Caco-2 (cell line): ENCODE data around the gene YARS1. TPM values are rescaled to one million over a fixed set of nuclear protein-coding genes. Genes with fewer than 3 reads are reported as not detected.
A peak's percentile ranks its signal among the peaks of the same experiment; 100 is the strongest.

ENCODE experiments used
- BruUV-seq: library from RNA; stranded (reverse); fragments of 400-500 nt; replicated peaks from 2 replicates; lab custom pipeline; 2021; lab: Mats Ljungman, UMichigan
- CTCF ChIA-PET: fragments of 300-600 bp; sonication (Branson Sonifier 250); formaldehyde crosslinking; loops from one replicate; lab custom pipeline; 2022; ENCODE audit warnings: antibody characterized with exemption; lab: Charles Lee
- POLR2A ChIA-PET: fragments of 300-600 bp; sonication (Branson Sonifier 250); formaldehyde crosslinking; loops from one replicate; lab custom pipeline; 2022; ENCODE audit warnings: antibody characterized with exemption; lab: Charles Lee
- DNase-seq, 2 experiments: peaks; one replicate each; pipeline versions ENCODE4 v3.0.0 to v3.0.0-alpha.2; 2020 to 2022
- H3K27me3 ChIP-seq: replicated peaks from 2 replicates; pipeline ENCODE4 v1.6.0; 2011; ENCODE audit warnings: low read length; ENCODE audit not compliant: control insufficient read depth, insufficient read depth
- H3K36me3 ChIP-seq: 2 replicates; pipeline ENCODE4 v1.5.1; 2011; ENCODE audit warnings: low read length; ENCODE audit not compliant: control insufficient read depth, insufficient read depth
- H3K4me1 ChIP-seq: fragments of 250-450 bp; sonication (Bioruptor Pico); 2 replicates; pipeline ENCODE4 v1.5.1; 2020; ENCODE audit warnings: mild to moderate bottlenecking
- H3K4me3 ChIP-seq: 2 replicates; pipeline ENCODE4 v1.5.1; 2011; ENCODE audit warnings: low read depth, mild to moderate bottlenecking, control low read depth, low read length
- H3K9me3 ChIP-seq: fragments of 250-450 bp; sonication (Bioruptor Pico); 2 replicates; pipeline ENCODE4 v1.5.1; 2020; ENCODE audit warnings: mild to moderate bottlenecking, moderate library complexity
- H3K27ac Mint-ChIP-seq: one replicate; pipeline ENCODE4 v1.8.0; 2022; ENCODE audit warnings: mixed read lengths; ENCODE audit not compliant: unreplicated experiment
- H3K27me3 Mint-ChIP-seq: one replicate; pipeline ENCODE4 v1.8.0; 2022; ENCODE audit warnings: mixed read lengths; ENCODE audit not compliant: insufficient read depth, unreplicated experiment
- H3K36me3 Mint-ChIP-seq: one replicate; pipeline ENCODE4 v1.8.0; 2022; ENCODE audit warnings: mild to moderate bottlenecking, mixed read lengths; ENCODE audit not compliant: insufficient read depth, unreplicated experiment
- H3K4me1 Mint-ChIP-seq: one replicate; pipeline ENCODE4 v1.8.0; 2022; ENCODE audit warnings: low read depth, mixed read lengths; ENCODE audit not compliant: unreplicated experiment
- H3K4me3 Mint-ChIP-seq: one replicate; pipeline ENCODE4 v1.8.0; 2022; ENCODE audit warnings: mild to moderate bottlenecking, moderate library complexity, mixed read lengths; ENCODE audit not compliant: unreplicated experiment
- H3K9me3 Mint-ChIP-seq: one replicate; pipeline ENCODE4 v1.8.0; 2022; ENCODE audit warnings: mixed read lengths; ENCODE audit not compliant: unreplicated experiment
- CTCF ChIP-seq, 2 experiments: fragments of 200-600 bp in 1 of 2; IDR thresholded peaks; 1 replicate in 1 of 2; 2 replicates in 1 of 2; pipeline versions ENCODE4 v1.5.1 to v1.8.0; 2011 to 2022; ENCODE audit warnings: antibody characterized with exemption in 1 of 2, control low read depth in 1 of 2, inconsistent platforms in 1 of 2, low read depth in 1 of 2, low read length in 1 of 2, mild to moderate bottlenecking in 1 of 2, moderate library complexity in 1 of 2; ENCODE audit not compliant: insufficient read depth in 1 of 2, severe bottlenecking in 1 of 2, unreplicated experiment in 1 of 2
- intact Hi-C: fragments of 100-400 bp; cut with micrococcal nuclease; formaldehyde crosslinking; loops from one replicate; pipeline ENCODE4 v1.10.0; 2022; ENCODE audit not compliant: unreplicated experiment
- total RNA-seq: library from RNA; stranded (reverse); gene quantifications from 2 replicates; pipeline ENCODE4 v1.2.3, GENCODE V29; 2022

YARS1 gene
- total RNA-seq, 1 experiment from 2014 or later = 184 TPM

GRCh38 chr1:32779242-32779641, 37.9 kb downstream of the YARS1 start:
- Mint-ChIP-seq H3K27ac (no peak overlapping the region), H3K9me3 (no peaks in the 10 kb centered on the region), H3K4me3 (no peak overlapping the region), H3K4me1 (peaks cover 2% of the 10 kb centered on the region), H3K36me3 (peaks cover 92% of the 10 kb centered on the region), H3K27me3 (no peaks in the 10 kb centered on the region)
- H3K27me3 ChIP-seq = no peaks in the 10 kb centered on the region
- intact Hi-C loops = loop anchor here (10.0 kb wide), 1 partner anchor 374 kb away; no protein-coding TSS in a partner anchor
- no peaks in the 10 kb centered on the region for H3K4me1 ChIP-seq
- no peak overlapping the region for H3K4me3 ChIP-seq
- no TSS peak for BruUV-seq
- H3K36me3 ChIP-seq = no peaks in the 10 kb centered on the region; the same call in 1 of the 2 replicates
- ChIA-PET POLR2A (no interaction called here), CTCF (interaction anchor here (1.6 kb wide), 1 partner anchor 259 kb away, joined by 4 read pairs; no protein-coding TSS in a partner anchor)
- no peaks in the 10 kb centered on the region for H3K9me3 ChIP-seq
- no peak for DNase-seq
- TF ChIP-seq CTCF (IDR thresholded peaks at IDR 0.05; ENCODE audit: insufficient read depth in 1 of 2, low read depth in 1 of 2, low read length in 1 of 2, severe bottlenecking in 1 of 2, unreplicated experiment in 1 of 2) = no peak

- peaks cover 90% of the 10 kb centered on the region for H3K36me3 Mint-ChIP-seq
- TF ChIP-seq CTCF (IDR thresholded peaks at IDR 0.05; ENCODE audit: insufficient read depth in 1 of 2, low read depth in 1 of 2, low read length in 1 of 2, severe bottlenecking in 1 of 2, unreplicated experiment in 1 of 2) = no peak
- peaks cover 16% of the 10 kb centered on the region for H3K4me1 Mint-ChIP-seq
- no peak overlapping the region for H3K4me3 Mint-ChIP-seq
- POLR2A ChIA-PET = no interaction called here
- H3K27ac Mint-ChIP-seq = no peak overlapping the region
- H3K27me3 Mint-ChIP-seq = no peaks in the 10 kb centered on the region
- Histone ChIP-seq H3K4me3 (no peak overlapping the region), H3K9me3 (no peaks in the 10 kb centered on the region), H3K4me1 (peaks cover 6% of the 10 kb centered on the region; the same call in 1 of the 2 replicates), H3K27me3 (no peaks in the 10 kb centered on the region), H3K36me3 (no peaks in the 10 kb centered on the region; the same call in 1 of the 2 replicates)
- CTCF ChIA-PET = interaction anchor here (5.6 kb wide), 1 partner anchor 63 kb away, joined by 79 read pairs; no protein-coding TSS in a partner anchor
- no peak for DNase-seq
- intact Hi-C loops = loop anchor here (1.0 to 10.0 kb wide), 2 partner anchors 39 to 371 kb away; no protein-coding TSS in a partner anchor
- BruUV-seq = no TSS peak
- H3K9me3 Mint-ChIP-seq = no peaks in the 10 kb centered on the region
These were observed 41.4 kb downstream of the YARS1 start for GRCh38 chr1:32775640-32776337.

DNA sequence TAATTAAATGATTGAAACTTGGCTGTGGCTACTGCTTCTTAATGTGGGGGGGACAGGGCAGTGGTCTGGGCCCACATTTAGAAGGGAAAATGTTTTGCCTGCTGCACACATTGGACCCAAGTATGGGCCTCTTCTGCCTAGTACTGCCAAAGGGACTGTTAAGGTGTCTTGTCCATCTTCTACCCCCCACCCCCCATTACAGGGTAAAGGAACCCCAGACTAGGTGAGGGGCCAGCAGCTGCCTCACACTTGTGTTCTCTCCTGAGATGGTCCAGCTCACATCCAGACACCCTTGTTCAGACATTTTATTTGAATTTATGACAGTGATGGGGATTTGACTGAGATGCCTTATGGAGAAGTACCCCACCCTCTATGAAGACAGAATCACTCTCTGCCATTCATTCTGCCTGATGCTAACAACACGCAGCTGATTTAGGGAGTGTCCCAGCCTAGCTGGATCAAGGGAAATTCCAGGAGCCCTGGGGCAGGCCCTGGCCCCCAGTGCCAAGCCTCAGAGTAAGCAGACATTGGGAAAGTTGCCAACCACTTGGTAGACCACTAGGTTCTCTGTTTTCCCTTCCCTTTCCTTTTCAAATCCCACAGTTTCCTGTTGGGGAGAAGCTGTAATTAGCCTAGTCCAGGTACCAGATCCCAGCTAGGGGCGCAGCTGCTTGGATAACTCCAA, 42.1 kb downstream of the YARS1 start:
- H3K36me3 Mint-ChIP-seq = peaks cover 90% of the 10 kb centered on the region
- Histone ChIP-seq H3K9me3 (no peaks in the 10 kb centered on the region), H3K27me3 (no peaks in the 10 kb centered on the region), H3K36me3 (no peaks in the 10 kb centered on the region; the same call in 1 of the 2 replicates), H3K4me3 (no peak overlapping the region), H3K4me1 (peaks cover 6% of the 10 kb centered on the region; the same call in 1 of the 2 replicates)
- peaks cover 16% of the 10 kb centered on the region for H3K4me1 Mint-ChIP-seq
- DNase-seq = no peak
- ChIA-PET CTCF (interaction anchor here (0.5 to 5.6 kb wide), 3 partner anchors 18 to 63 kb away, joined by 3 to 79 read pairs (median 4); no protein-coding TSS in a partner anchor), POLR2A (interaction anchor here (0.7 kb wide), 1 partner anchor 579 kb away, joined by 3 read pairs; no protein-coding TSS in a partner anchor)
- H3K4me3 Mint-ChIP-seq = no peak overlapping the region
- TF ChIP-seq CTCF (IDR thresholded peaks at IDR 0.05; ENCODE audit: insufficient read depth in 1 of 2, low read depth in 1 of 2, low read length in 1 of 2, severe bottlenecking in 1 of 2, unreplicated experiment in 1 of 2) = no peak
- H3K27me3 Mint-ChIP-seq = no peaks in the 10 kb centered on the region
- intact Hi-C loops = loop anchor here (1.0 to 10.0 kb wide), 2 partner anchors 39 to 370 kb away; no protein-coding TSS in a partner anchor
- BruUV-seq = TSS peak; percentile 93
- no peak overlapping the region for H3K27ac Mint-ChIP-seq
- H3K9me3 Mint-ChIP-seq = no peaks in the 10 kb centered on the region
